Panc1 (cell line): ENCODE results near the gene LETM1. TPM values are rescaled to one million over a fixed set of nuclear protein-coding genes. Genes with fewer than 3 reads are reported as not detected.

Experiments used
- ATAC-seq: fragments of 200-7000 bp; cut with Tn5 transposase; 2 replicates; pipeline ENCODE4 v1.9.1; 2020; ENCODE audit warnings: mild to moderate bottlenecking, moderate library complexity
- BruUV-seq: library from RNA; stranded (reverse); fragments of 400-500 nt; replicated peaks from 2 replicates; lab custom pipeline; 2021; lab: Mats Ljungman, UMichigan
- CTCF ChIA-PET: fragments of 300-600 bp; sonication (Branson Sonifier 250); formaldehyde crosslinking; loops from one replicate; lab custom pipeline; 2022; ENCODE audit warnings: antibody characterized with exemption; lab: Charles Lee
- POLR2A ChIA-PET: fragments of 300-600 bp; sonication (Branson Sonifier 250); formaldehyde crosslinking; loops from one replicate; lab custom pipeline; 2022; ENCODE audit warnings: antibody characterized with exemption; lab: Charles Lee
- DNase-seq: peaks from one replicate; pipeline ENCODE4 v3.0.0-alpha.2; 2010; ENCODE audit warnings: low read depth, low spot score
- H3K27ac ChIP-seq: 2 replicates; pipeline ENCODE4 v1.5.1; 2011; ENCODE audit warnings: mild to moderate bottlenecking, low read length, inconsistent platforms
- H3K27me3 ChIP-seq: fragments of 200-500 bp; sonication (Bioruptor generic); 2 replicates; pipeline ENCODE4 v1.6.0; 2014; ENCODE audit warnings: low read length, inconsistent platforms; ENCODE audit not compliant: control insufficient read depth, insufficient read depth
- H3K36me3 ChIP-seq: fragments of 200-500 bp; sonication (Bioruptor generic); 2 replicates; pipeline ENCODE4 v1.5.1; 2014; ENCODE audit warnings: inconsistent platforms, mild to moderate bottlenecking, low read length, moderate library complexity; ENCODE audit not compliant: control insufficient read depth, insufficient read depth
- H3K4me1 ChIP-seq: 2 replicates; pipeline ENCODE4 v1.5.1; 2011; ENCODE audit warnings: inconsistent platforms, mild to moderate bottlenecking, low read length, moderate library complexity; ENCODE audit not compliant: control insufficient read depth, insufficient read depth
- H3K4me3 ChIP-seq, 2 experiments: 2 replicates each; pipeline ENCODE4 v1.5.1; 2011 to 2012; ENCODE audit warnings: low read depth in 2 of 2, low read length in 2 of 2, mild to moderate bottlenecking in 2 of 2, inconsistent platforms in 1 of 2, moderate library complexity in 1 of 2
- H3K9me3 ChIP-seq: fragments of 200-500 bp; sonication (Bioruptor generic); 2 replicates; pipeline ENCODE4 v1.5.1; 2014; ENCODE audit warnings: low read depth, mild to moderate bottlenecking, inconsistent platforms, low read length, moderate library complexity; ENCODE audit not compliant: control insufficient read depth, insufficient read depth
- POLR2AphosphoS5 ChIP-seq: IDR thresholded peaks from 2 replicates; pipeline ENCODE4 v1.6.1; 2012; ENCODE audit warnings: mild to moderate bottlenecking, low read depth, low read length, moderate library complexity
- SIN3A ChIP-seq: IDR thresholded peaks from 2 replicates; pipeline ENCODE4 v1.6.1; 2012; ENCODE audit warnings: low read depth, mild to moderate bottlenecking, low read length, moderate library complexity, borderline replicate concordance; ENCODE audit not compliant: insufficient read depth
- TCF7L2 ChIP-seq: IDR thresholded peaks from 2 replicates; pipeline ENCODE4 v1.6.1; 2011; ENCODE audit warnings: mild to moderate bottlenecking, low read depth, low read length, inconsistent platforms
- in situ Hi-C: cut with HindIII; loops from 2 replicates; pipeline ENCODE4 v1.10.0; 2016; ENCODE audit warnings: low sequenced_read_pairs, low pct_unique_long_range_greater_than_20kb
- intact Hi-C: fragments of 100-400 bp; cut with micrococcal nuclease; formaldehyde crosslinking; loops from one replicate; pipeline ENCODE4 v1.10.0; 2022; ENCODE audit not compliant: unreplicated experiment
- total RNA-seq: library from RNA; stranded (reverse); gene quantifications from one replicate; pipeline ENCODE4 v1.2.1, GENCODE V29; 2021; ENCODE audit not compliant: unreplicated experiment
- TF ChIP-seq, protein P1 (sequence below): fragments of 450-650 bp; IDR thresholded peaks from 2 replicates; pipeline ENCODE4 v1.5.1; 2017; ENCODE audit warnings: mild to moderate bottlenecking
- TF ChIP-seq, protein P2 (sequence below), 2 experiments: IDR thresholded peaks; 2 replicates each; pipeline ENCODE4 v1.6.1; 2011 to 2012; ENCODE audit warnings: low read depth in 2 of 2, control low read depth in 1 of 2, low read length in 1 of 2, mild to moderate bottlenecking in 1 of 2, moderate library complexity in 1 of 2; ENCODE audit not compliant: insufficient read depth in 1 of 2

The LETM1 gene
- total RNA-seq, 1 experiment from 2014 or later = 67.6 TPM

DNA sequence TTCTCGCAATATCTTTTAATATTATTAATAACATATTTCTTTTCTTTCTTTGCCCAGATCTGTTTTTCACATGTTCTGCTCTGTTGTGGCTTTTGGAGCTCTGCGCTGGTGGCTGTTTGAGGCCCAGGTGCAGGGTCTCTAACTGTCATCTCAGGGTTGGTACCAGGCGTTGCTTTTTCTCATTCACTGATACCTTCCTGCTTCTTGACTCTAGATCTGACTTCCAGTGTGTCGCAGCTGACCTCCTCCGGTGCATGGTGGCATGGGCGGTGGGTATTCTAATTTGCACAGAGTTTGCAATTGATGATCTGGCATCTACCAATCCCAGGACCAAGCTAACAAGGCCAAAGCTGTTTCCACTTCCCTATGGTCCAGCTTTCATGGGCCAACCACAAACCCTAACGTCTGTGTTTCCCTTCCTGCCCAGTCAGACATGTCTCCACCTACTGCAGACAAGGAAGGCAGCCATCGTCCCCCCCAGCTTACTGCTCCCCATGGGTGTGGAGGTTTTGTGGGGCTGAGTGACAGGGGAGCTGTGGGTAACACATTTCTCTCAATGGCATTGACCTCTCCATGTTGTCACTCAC lies 25.2 kb downstream of the LETM1 start:
- no TSS peak for BruUV-seq
- TF ChIP-seq TCF7L2 (no peak), POLR2AphosphoS5 (no peak), SIN3A (no peak)
- TF ChIP-seq, protein P1, sequence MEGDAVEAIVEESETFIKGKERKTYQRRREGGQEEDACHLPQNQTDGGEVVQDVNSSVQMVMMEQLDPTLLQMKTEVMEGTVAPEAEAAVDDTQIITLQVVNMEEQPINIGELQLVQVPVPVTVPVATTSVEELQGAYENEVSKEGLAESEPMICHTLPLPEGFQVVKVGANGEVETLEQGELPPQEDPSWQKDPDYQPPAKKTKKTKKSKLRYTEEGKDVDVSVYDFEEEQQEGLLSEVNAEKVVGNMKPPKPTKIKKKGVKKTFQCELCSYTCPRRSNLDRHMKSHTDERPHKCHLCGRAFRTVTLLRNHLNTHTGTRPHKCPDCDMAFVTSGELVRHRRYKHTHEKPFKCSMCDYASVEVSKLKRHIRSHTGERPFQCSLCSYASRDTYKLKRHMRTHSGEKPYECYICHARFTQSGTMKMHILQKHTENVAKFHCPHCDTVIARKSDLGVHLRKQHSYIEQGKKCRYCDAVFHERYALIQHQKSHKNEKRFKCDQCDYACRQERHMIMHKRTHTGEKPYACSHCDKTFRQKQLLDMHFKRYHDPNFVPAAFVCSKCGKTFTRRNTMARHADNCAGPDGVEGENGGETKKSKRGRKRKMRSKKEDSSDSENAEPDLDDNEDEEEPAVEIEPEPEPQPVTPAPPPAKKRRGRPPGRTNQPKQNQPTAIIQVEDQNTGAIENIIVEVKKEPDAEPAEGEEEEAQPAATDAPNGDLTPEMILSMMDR = no peak
- TF ChIP-seq, protein P2, sequence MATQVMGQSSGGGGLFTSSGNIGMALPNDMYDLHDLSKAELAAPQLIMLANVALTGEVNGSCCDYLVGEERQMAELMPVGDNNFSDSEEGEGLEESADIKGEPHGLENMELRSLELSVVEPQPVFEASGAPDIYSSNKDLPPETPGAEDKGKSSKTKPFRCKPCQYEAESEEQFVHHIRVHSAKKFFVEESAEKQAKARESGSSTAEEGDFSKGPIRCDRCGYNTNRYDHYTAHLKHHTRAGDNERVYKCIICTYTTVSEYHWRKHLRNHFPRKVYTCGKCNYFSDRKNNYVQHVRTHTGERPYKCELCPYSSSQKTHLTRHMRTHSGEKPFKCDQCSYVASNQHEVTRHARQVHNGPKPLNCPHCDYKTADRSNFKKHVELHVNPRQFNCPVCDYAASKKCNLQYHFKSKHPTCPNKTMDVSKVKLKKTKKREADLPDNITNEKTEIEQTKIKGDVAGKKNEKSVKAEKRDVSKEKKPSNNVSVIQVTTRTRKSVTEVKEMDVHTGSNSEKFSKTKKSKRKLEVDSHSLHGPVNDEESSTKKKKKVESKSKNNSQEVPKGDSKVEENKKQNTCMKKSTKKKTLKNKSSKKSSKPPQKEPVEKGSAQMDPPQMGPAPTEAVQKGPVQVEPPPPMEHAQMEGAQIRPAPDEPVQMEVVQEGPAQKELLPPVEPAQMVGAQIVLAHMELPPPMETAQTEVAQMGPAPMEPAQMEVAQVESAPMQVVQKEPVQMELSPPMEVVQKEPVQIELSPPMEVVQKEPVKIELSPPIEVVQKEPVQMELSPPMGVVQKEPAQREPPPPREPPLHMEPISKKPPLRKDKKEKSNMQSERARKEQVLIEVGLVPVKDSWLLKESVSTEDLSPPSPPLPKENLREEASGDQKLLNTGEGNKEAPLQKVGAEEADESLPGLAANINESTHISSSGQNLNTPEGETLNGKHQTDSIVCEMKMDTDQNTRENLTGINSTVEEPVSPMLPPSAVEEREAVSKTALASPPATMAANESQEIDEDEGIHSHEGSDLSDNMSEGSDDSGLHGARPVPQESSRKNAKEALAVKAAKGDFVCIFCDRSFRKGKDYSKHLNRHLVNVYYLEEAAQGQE (IDR thresholded peaks at IDR 0.05; ENCODE audit: insufficient read depth in 1 of 2, low read depth in 2 of 2, low read length in 1 of 2) = no peak
- H3K27ac ChIP-seq = no peak overlapping the region
- intact Hi-C loops (no loop called here), in situ Hi-C loops (no loop called here)
- H3K4me1 ChIP-seq = no peaks in the 10 kb centered on the region
- no peaks in the 10 kb centered on the region for H3K27me3 ChIP-seq
- no peak overlapping the region for H3K4me3 ChIP-seq
- no peak for ATAC-seq
- H3K36me3 ChIP-seq = no peaks in the 10 kb centered on the region
- DNase-seq = no peak
- no peaks in the 10 kb centered on the region for H3K9me3 ChIP-seq
- ChIA-PET POLR2A (no interaction called here), CTCF (no interaction called here)

DNA sequence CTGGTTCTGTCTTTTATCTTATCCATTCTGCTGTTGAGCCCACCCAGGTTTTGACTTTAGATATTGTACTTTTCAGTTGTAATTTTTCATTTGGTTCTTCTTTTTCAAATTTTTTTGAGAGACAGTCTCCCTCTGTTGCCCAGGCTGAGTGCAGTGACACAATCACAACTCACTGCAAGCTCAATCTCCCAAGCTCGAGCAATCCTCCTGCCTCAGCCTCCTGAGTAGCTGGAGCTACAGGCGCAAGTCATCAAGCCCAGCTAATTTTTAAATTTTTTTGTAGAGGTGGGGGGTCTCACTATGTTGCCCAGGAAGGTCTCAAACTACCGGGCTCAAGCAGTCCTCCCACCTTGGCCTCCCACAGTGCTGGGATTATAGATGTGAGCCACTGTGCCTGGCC lies 25.7 kb downstream of the LETM1 start:
- POLR2A ChIA-PET = no interaction called here
- no peaks in the 10 kb centered on the region for H3K27me3 ChIP-seq
- intact Hi-C loops (no loop called here), in situ Hi-C loops (no loop called here)
- H3K4me3 ChIP-seq = no peak overlapping the region
- no TSS peak for BruUV-seq
- TF ChIP-seq, protein P2 (IDR thresholded peaks at IDR 0.05; ENCODE audit: insufficient read depth in 1 of 2, low read depth in 2 of 2, low read length in 1 of 2) = no peak
- TF ChIP-seq SIN3A (no peak), TCF7L2 (no peak), POLR2AphosphoS5 (no peak)
- TF ChIP-seq, protein P1 = no peak
- H3K4me1 ChIP-seq = no peaks in the 10 kb centered on the region
- no peaks in the 10 kb centered on the region for H3K36me3 ChIP-seq
- CTCF ChIA-PET = no interaction called here
- no peak for ATAC-seq
- H3K9me3 ChIP-seq = no peaks in the 10 kb centered on the region
- H3K27ac ChIP-seq = no peak overlapping the region
- no peak for DNase-seq
